Omental fat pad (tissue), 4 donors: ENCODE results near the gene GASK1B. TPM values are rescaled to one million over a fixed set of nuclear protein-coding genes. Genes with fewer than 3 reads are reported as not detected.
A peak's percentile ranks its signal among the peaks of the same experiment; 100 is the strongest.

Experiments used
- ATAC-seq: fragments of 150-250 bp; one replicate; pipeline ENCODE4 v1.9.1; 2016; ENCODE audit warnings: mild to moderate bottlenecking, moderate library complexity; ENCODE audit not compliant: low FRiP score
- DNase-seq: peaks from one replicate; pipeline ENCODE4 v3.0.0-alpha.2; 2019; ENCODE audit warnings: low spot score
- total RNA-seq, 4 donors: library from RNA; depleted of rRNA; stranded (reverse); fragments of >200 nt; gene quantifications; one replicate each; pipeline ENCODE4 v1.1.0, GENCODE V29; 2016
- TF ChIP-seq, protein P1 (sequence below), 3 donors: fragments of 450-650 bp; IDR thresholded peaks; one replicate each; pipeline ENCODE4 v1.5.1; 2016 to 2017; ENCODE audit warnings: antibody characterized with exemption in 3 of 3, mild to moderate bottlenecking in 3 of 3, moderate library complexity in 2 of 3

GASK1B gene
- total RNA-seq, 4 donors from 2014 or later = 50.2 to 94.2 (median 64.8) TPM

DNA sequence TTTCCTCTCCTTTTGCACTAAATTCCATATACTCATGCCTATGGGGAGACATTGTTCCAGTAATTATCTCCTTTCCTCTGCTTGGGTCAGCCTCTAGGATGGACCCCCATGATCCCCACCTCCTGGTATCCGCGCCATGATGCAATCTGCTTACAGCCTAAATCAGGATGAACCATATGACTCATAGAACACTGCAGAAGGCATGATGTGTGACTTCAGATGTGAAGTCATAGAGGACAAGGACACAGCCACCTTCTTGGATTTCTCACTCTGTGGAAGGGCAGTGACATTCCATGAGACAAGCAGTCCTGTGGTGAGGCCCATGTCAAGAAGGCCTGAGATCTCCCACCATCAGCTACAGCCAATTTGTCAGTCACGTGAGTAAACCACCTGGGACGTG, 28.5 kb upstream of the GASK1B start:
- TF ChIP-seq, protein P1, sequence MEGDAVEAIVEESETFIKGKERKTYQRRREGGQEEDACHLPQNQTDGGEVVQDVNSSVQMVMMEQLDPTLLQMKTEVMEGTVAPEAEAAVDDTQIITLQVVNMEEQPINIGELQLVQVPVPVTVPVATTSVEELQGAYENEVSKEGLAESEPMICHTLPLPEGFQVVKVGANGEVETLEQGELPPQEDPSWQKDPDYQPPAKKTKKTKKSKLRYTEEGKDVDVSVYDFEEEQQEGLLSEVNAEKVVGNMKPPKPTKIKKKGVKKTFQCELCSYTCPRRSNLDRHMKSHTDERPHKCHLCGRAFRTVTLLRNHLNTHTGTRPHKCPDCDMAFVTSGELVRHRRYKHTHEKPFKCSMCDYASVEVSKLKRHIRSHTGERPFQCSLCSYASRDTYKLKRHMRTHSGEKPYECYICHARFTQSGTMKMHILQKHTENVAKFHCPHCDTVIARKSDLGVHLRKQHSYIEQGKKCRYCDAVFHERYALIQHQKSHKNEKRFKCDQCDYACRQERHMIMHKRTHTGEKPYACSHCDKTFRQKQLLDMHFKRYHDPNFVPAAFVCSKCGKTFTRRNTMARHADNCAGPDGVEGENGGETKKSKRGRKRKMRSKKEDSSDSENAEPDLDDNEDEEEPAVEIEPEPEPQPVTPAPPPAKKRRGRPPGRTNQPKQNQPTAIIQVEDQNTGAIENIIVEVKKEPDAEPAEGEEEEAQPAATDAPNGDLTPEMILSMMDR (IDR thresholded peaks at IDR 0.05) = no peak
- ATAC-seq (no peak), DNase-seq (no peak)

DNA sequence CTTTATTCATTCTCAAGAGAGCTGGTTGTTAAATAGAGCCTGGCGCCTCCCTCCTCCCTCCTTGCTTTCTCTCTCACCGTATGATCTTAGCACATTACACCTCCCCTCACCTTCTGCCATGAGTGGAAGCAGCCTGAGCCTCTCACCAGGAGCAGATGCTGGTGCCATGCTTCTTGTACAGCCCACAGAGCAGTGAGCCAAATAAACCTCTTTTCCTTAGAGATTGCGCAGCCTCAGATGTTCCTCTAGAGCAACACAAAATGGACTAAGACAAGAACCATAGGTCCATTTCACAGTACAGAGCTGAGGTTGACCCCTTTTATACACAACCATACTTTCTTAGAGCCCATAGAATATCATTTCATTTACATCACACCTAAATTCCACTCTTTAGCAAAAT, 27.4 kb upstream of the GASK1B start:
- TF ChIP-seq, protein P1 (IDR thresholded peaks at IDR 0.05) = no peak
- DNase-seq = no peak
- ATAC-seq = no peak

DNA sequence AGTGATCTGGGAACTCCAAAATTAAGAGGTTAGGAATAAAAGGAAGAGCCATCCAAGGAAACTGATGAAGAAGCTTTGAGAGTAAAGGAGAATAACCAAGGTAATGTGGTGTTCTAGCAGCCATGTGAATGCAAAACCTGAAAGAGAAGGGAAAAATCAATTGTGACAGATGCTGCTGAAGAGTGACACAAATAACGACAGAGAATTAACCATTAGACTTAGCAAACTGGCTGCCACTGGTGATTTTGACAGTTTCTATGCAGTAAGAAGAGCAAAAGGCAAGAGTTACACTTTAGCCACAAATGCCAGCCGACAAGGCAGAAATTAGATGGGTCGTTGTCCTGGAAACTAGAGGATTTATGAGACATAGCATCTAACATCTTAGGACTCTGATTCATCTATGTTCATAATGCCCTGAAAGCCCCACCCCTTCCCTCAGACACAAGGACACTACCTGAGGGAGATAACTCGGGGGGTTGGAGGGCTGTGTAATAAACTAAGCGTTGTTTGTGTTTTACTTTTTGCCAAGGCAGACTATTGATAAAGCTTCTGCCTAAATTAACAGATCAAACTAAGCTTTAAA, 24.5 kb upstream of the GASK1B start:
- TF ChIP-seq, protein P1 (IDR thresholded peaks at IDR 0.05) = no peak
- ATAC-seq = no peak
- DNase-seq = no peak

DNA sequence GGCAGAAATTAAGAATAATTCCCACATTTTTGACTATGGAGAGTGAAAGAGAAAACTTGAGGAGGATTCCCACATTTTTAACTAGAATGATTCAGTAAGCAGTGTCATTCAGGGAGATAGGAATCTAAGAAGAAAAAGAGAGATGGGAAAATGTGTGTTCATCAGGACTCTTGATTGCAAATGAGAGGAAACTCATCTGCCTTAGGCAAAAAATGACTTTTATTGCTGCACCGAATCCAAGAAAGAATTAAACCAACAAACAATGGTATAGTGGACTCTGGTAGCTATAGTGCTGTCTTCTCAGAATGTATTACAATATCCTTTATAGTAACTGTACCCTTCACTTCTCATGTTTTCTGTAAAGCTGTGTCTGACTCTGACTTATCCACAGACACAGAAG, 22.5 kb upstream of the GASK1B start:
- TF ChIP-seq, protein P1 (IDR thresholded peaks at IDR 0.05) = no peak
- ATAC-seq = no peak

DNA sequence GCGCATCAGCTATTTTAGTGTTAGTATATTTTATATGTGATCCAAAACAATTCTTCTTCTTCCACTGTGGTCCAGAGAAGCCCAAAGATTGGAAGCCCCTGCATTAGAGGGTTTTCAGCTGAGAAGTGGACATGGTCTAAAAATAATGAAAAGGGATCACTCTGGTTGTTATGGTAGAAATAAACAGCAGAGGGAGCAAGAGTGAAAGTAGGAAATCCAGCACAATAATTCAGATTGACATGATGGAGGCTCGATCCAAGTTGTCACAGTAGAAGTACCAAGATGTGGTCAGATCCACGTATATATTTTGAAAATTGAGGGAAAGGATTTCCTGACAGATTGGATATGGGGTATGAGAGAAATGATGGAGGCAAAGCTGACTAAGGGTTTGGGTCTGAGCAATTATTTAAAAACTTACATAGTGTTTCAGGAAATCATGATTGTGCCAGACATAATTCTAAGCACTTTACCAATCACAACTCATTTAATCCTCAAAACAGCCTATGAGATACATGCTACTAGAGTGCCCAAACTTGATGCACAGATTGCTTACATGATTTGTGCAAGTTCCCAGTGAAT, 20.4 kb upstream of the GASK1B start:
- TF ChIP-seq, protein P1 (IDR thresholded peaks at IDR 0.05) = peak in 1 of 3 donors; percentile 10
- DNase-seq (no peak), ATAC-seq (peak; percentile 32)

More for the DNA sequence above, 22.5 kb upstream of the GASK1B start:
- DNase-seq = no peak

DNA sequence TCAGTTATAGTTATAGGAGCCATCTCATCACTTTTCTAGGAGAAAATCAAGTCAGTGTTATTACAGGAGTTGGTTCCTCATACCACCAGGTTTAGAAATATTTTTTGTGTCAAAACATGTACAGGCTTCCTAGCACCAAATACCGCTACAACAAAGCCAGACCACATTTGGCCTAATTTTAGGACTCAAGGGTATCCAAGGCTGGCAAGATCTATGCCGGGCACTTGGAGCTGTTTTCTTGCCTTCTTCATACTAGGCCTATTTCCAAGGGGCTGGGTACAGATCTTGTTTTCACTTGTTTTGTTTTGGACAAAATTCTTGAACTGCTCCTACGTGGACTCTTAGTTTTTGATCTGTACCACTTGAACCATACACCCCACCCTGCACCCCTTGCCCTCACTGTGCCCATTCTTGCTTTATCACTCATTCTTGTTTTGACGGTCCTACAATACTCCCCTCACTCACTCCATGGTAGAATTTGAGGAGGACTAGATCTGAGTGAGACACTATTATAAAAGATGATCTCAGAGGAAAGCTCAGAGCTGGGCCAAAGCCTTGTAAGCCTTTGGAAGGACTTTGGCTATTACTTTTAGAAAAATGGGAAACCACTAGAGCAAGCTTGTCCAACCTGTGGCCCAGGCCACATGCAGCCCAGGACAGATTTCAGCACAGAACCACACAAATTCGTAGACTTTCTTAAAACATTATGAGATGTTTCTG, 19.8 kb upstream of the GASK1B start:
- no peak for ATAC-seq
- DNase-seq = no peak
- TF ChIP-seq, protein P1 (IDR thresholded peaks at IDR 0.05) = no peak
